ENCODE data around the gene ZFHX3.
"Not testable (repeated sequence)": the region's sequence is repeated elsewhere in the genome, so short reads cannot be mapped to it uniquely, and the experiment has no call there.

ZFHX3 gene, protein sequence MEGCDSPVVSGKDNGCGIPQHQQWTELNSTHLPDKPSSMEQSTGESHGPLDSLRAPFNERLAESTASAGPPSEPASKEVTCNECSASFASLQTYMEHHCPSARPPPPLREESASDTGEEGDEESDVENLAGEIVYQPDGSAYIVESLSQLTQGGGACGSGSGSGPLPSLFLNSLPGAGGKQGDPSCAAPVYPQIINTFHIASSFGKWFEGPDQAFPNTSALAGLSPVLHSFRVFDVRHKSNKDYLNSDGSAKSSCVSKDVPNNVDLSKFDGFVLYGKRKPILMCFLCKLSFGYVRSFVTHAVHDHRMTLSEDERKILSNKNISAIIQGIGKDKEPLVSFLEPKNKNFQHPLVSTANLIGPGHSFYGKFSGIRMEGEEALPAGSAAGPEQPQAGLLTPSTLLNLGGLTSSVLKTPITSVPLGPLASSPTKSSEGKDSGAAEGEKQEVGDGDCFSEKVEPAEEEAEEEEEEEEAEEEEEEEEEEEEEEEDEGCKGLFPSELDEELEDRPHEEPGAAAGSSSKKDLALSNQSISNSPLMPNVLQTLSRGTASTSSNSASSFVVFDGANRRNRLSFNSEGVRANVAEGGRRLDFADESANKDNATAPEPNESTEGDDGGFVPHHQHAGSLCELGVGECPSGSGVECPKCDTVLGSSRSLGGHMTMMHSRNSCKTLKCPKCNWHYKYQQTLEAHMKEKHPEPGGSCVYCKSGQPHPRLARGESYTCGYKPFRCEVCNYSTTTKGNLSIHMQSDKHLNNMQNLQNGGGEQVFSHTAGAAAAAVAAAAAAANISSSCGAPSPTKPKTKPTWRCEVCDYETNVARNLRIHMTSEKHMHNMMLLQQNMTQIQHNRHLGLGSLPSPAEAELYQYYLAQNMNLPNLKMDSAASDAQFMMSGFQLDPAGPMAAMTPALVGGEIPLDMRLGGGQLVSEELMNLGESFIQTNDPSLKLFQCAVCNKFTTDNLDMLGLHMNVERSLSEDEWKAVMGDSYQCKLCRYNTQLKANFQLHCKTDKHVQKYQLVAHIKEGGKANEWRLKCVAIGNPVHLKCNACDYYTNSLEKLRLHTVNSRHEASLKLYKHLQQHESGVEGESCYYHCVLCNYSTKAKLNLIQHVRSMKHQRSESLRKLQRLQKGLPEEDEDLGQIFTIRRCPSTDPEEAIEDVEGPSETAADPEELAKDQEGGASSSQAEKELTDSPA (N-terminal part only)

DNA sequence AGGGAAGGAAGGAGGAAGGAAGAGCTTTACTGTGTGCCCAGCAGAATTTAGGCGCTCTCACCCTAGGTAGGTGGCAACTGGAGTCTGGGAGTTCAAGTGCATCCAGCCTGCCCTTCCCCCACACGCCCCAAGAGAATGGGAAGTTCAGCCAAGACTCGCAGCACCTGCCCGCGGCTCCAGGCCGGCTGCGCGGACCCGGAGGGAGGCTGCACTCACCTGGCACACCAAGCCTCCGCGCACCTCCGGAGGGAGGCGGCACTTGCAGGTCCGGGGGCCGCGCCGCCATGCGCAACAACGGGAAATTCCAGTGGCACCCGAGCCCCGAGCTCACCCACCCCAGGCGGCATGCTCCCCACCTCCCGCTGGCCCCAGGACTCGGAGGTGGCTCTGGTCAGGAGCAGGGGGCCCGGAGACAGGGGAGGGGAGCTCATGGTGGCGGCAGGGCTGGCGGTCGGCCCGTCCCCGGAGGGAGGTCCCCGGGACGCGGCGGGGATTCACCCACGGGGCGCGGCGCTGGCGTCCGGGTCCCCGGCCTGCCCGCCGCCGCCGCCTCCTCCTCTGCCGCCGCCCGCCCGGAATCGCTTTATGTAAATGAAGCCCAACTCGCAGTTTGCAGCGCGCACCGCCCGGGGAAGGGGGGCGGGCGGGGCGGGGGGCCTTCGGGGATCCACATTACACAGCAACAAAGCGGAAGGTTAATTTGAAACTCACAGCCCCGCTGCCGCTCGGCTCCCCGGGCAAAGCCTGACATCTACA is at the start of gene ZFHX3:
Gene ZFHX3 (minus strand): TSS at position 593 of the 756 bp plus-strand sequence. CDS start 87,983 bp downstream, outside the sequence.
- DNase-seq (ENCODE audit: low read depth) = no peak

DNA sequence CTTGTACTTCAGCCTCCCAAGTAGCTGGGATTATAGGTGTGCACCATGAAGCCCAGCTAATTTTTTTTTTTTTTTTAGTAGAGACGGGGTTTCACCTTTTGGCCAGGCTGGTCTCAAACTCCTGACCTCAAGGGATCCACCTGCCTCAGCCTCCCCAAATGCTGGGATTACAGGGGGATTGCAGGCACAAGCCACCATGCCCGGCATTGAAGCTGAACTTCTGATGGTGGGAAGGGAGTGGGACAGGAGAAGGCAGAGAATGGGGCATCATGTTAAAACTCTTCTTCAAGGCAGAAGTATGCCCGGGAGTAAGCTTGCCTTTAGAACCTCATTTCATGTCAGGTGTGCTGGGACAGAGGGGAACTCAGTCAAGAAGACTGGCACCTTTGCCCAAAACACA is 48.6 kb upstream of the ZFHX3 start:
- no peak for DNase-seq (ENCODE audit: low read depth)
- H3K4me3 ChIP-seq (ENCODE audit: low read depth, low read length) = no peak overlapping the region

More for the DNA sequence above, at the start of gene ZFHX3:
- H3K4me3 ChIP-seq (ENCODE audit: low read depth, low read length) = peak within 1 kb of the TSS; percentile 67

DNA sequence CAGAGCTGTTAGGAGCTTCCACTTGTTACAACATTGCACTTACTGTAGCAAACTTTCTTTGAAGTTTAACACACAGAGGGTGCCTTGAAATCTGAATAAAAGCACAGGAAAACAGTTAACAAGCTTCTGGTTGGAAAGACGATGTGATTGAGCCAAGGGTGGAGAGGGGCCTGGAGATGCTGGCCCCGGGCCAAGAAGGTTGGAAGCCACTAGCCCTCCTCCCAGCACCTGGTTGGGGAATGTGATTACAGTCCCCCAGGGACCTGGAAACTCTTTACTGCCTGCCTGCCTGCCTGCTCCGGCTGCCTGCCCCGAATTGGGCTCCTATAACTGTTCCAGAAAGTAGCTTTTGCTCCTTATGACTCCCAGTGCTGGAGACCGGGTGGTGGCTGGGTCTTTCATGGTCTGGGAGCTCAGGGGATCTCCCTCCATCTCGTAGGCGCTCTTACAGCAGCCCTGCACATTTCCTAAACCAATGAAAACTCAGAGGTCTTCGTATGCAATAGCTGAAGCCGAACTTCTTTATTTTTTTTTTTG is 48.0 kb upstream of the ZFHX3 start:
- no peak overlapping the region for H3K4me3 ChIP-seq (ENCODE audit: low read depth, low read length)
- DNase-seq (ENCODE audit: low read depth) = no peak

DNA sequence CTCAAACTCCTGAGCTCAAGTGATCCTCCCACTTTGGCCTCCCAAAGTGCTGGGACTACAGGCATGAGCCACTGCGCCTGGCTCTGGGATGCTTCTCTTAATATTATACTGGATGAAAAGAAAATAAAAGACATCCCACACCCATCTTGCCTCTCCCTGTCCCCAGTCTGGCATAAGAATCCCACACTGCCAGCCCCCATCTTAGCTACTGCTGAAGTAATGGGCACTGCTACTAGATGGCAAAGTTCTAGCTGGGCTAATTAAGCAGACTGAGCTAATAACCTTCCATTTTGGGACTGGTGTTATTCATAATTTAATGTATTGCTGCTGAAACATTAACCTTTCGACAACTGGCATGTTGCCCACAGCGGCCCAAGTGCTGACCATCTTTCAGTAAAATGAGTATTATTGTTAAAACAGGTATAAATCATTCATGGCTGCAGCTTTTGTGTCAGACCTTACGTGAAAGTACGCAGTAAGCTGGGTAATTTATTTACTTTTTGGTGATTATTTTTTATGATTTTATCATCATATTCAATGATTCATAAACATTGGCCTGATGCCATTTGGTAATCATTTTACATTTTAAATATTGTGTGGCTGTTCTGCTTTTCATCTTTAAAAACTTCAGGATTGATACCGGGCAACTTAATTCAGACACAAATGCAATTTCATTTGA is 47.4 kb upstream of the ZFHX3 start:
- no peak for DNase-seq (ENCODE audit: low read depth)
- H3K4me3 ChIP-seq (ENCODE audit: low read depth, low read length) = no peak overlapping the region

DNA sequence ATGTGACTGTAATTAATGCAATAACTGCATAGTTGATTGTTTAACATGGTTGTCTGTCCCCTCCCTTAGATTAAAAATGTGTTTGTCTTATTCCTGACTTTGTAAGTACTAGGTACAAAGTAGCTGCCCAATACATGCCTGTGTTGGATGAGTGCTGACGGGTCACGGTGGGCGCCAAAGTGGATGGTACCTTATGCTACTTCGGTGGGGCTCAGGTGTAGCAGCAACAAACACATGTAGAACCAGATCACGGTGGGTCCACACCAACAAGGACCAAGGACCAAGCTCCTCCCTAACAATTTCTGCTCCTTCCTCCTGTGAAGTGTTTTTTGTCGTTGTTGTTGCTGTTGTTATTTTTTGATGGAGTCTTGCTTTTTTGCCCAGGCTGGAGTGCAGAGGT is 46.4 kb upstream of the ZFHX3 start:
- DNase-seq (ENCODE audit: low read depth) = no peak
- no peak overlapping the region for H3K4me3 ChIP-seq (ENCODE audit: low read depth, low read length)

DNA sequence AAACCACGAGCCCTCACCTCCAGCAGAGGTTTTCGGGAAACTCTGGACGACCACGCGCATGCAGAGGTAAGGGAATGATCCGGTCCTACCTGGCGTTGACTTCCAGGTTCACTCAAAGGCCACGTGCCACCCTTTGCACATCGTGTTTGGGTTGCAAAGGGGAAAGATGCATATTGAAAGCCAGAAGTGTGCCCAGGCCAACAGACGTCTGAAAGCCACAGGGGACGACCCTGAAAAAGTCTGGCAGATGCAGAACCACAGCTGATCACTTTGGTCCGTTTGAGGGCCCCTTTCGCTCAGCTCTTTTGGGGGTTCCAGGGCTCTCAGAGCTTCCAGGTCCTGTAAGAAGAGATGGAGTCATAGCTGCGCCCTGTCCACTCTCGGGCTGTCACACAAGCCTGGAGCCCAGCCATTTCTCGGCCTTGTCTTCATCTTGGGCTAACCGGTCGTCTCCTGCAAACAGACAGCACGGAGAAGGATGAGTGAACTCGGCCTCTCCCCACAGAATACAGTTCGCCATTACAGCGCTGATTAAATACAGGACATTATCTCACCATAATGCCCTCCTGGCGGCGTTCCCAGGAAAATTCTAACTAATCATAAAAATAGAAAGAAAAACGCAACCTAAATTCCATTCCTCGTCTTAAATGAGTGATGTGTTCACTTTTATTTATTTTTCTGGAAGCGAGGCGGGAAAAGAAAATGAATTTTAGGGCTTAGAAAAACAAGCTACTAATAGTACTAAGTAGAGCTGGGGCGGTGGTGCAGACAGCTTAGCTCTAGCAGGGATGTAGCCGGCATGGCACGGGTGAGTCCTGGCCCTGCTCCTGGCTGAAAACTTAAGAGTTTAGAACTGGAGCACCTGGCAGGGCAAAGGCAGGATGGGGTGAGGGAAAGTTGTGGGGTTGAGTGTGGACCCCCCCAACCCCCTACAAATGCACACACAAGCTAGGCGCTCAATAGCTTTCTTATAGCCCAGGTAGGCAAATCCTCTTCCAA is 45.5 kb upstream of the ZFHX3 start:
- DNase-seq (ENCODE audit: low read depth) = no peak
- no peak overlapping the region for H3K4me3 ChIP-seq (ENCODE audit: low read depth, low read length)

DNA sequence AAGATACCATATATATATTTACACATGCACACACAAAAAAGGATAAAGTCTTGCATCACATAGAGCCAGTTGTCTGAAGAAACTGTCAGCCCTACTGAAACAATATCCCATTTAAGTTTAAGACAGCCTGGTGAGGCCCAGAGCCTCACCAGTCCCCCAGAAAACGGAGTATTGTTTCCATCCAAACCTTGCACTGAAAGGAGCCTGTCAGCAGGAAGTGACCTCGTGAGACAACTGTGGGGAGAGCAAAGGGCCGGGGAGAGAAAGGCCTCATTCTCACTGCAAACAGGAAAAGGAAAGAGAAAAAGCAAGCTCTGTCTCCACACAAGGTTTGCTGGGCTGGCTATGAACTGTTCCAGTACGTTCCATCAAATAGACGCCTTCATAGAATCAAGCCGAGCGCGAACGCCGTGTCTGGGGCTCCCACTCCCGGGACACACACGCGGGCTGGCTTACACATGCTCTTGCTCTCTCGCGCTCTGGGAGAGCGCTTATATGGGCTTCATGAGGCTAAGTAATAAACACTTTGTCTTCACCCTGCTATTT is 44.4 kb upstream of the ZFHX3 start:
- DNase-seq (ENCODE audit: low read depth) = no peak

DNA sequence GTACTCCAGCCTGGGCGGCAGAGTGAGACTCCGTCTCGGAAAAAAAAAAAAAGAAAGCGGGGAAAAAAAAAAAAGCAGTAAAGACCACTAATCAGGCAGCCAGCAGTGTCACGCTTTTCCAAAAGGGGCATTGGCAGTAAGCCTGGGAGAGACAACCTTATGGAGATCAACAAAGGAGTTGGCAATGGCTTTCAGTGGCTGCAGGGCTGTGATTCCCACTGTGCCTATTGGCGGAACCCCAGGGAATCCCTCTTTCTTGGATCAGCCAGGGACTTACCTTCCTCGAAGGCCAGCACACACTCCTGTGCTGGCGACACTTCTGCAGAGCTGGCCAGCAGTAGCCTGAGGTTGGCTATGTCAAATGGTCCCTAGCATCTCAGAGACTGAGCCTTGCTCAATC is 43.2 kb upstream of the ZFHX3 start:
- H3K4me3 ChIP-seq (ENCODE audit: low read depth, low read length) = no peak overlapping the region
- DNase-seq (ENCODE audit: low read depth) = no peak

More for the DNA sequence above, 44.4 kb upstream of the ZFHX3 start:
- H3K4me3 ChIP-seq (ENCODE audit: low read depth, low read length) = no peak overlapping the region

DNA sequence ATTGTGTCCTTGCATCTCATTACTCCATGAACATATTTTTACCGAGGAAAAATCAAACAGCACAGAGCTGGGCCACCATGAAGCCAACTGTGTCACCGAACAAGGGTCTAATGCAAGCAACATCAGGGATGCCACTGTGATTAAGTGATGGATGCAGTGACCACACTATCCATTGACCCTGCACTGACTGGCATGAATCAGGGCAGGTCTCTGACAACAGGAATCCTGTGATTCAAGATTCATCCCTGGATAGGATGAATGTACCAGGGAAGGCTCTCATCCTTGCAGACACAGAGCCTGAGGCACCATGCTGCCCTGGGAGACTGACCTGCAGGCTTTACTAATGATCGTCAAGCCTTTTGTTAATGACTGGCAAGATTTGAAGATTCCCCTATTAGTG is 41.5 kb upstream of the ZFHX3 start:
- H3K4me3 ChIP-seq (ENCODE audit: low read depth, low read length) = no peak overlapping the region
- no peak for DNase-seq (ENCODE audit: low read depth)

DNA sequence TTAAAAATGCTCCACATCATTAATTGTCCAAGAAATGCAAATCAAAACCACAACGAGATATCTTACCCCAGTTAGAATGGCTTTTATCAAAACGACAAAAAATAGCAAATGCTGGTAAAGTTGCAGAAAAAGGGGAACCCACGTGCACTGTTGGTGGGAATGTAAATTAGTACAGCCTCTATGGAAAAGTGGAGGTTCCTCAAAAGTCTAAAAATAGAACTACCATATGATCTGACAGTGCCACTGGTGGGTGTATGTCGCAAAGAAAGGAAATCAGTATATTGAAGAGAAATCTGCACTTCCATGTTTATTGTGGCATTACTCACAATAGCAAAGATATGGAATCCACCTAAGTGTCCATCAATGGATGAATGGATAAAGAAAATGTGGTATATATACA is 38.2 kb upstream of the ZFHX3 start:
- DNase-seq (ENCODE audit: low read depth) = no peak
- H3K4me3 ChIP-seq (ENCODE audit: low read depth, low read length) = no peak overlapping the region

DNA sequence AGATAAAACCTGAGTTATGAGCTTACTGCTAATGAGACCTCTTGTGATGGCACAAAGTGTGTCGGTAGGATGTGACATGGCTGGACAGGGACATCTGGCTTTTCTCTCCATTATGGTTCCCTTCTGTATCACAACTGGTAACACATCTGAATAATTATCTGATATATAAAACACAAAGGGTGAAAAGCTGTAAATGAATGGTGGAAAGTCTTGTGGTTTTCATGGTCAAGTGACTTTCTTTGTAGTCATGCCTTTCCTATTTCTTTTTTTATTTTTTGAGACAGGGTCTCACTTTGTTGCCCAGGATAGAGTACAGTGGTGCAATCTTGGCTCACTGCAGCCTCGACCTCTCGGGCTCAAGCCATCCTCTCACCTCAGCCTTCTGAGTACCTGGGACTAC is 35.3 kb upstream of the ZFHX3 start:
- DNase-seq (ENCODE audit: low read depth) = no peak
- H3K4me3 ChIP-seq (ENCODE audit: low read depth, low read length) = no peak overlapping the region

DNA sequence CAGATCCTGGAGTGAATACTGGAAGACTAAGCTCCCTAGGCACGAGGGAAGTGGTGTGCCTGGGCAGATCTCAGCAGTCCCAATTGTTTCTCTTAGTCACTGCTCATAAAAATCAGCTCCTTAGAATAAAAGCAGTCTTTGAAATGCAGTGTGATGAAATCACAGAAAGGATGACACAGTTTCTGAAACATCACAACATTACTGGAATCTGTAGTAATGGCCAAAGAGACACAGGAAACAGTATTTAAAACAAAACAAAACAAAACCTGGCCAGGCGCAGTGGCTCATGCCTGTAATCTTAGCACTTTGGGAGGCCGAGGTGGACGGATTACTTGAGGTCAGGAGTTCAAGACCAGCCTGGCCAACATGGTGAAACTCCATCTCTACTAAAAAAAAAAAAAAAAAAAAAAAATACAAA is 34.7 kb upstream of the ZFHX3 start:
- peak; percentile 93 for DNase-seq (ENCODE audit: low read depth)
- H3K4me3 ChIP-seq (ENCODE audit: low read depth, low read length) = not testable (repeated sequence)

DNA sequence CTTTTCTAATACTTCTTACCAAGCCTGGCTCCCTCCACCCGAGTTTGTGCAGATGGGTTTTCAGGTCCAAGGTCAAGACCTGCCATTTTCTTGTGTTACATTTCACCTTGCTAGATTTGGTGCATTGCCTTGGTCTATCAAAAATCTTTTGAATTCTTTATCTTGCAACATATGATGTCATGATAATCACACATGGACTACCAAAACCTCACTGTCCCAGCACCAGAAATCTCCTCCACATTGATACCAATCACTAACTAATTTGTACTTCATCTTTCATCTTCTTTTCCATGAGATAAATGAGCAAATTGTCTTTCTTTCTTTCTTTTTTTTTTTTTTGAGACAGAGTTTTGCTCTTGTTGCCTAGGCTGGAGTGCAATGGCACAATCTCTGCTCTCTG is 33.0 kb upstream of the ZFHX3 start:
- DNase-seq (ENCODE audit: low read depth) = no peak
- no peak overlapping the region for H3K4me3 ChIP-seq (ENCODE audit: low read depth, low read length)

DNA sequence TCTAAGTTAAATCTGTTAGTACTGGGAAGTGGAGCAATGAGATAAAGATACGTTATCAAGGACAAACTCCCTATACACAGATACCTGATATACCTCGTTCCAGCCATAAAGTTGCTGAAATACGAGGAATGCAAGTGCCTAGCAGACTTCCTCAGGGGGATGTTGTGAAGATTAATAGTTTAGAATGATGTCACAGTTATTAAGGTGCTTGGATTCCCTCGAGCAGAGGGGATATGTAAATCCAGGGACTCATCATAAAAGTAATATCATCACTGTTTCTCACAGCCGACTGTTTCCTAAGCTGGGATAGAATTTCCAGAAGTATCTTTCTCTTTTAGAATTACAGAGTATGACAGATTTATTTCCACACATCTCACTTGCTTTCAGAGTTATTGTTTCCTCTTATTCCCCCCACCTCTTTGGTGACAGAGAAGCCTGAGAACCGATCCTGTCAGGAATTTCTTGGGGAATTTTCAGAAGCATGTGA is 28.4 kb upstream of the ZFHX3 start:
- no peak for DNase-seq (ENCODE audit: low read depth)
- H3K4me3 ChIP-seq (ENCODE audit: low read depth, low read length) = no peak overlapping the region

DNA sequence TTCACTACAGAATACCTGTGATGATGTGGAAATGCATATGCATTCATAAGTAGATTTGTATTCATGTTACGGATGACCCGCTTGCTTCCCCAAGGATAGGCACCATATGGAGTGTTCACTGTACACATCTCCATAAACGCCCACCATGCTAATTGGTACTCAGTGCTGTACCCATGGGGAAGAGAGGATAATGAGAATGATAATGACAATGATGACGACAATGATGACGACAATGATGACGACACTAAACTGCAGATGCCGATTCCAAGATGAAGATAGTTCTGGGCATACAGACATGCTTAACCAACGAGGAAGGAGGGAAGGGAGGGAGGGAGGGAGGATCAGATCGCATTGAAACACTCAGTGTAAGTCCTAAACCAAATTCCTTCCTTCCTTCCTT is 26.5 kb upstream of the ZFHX3 start:
- no peak for DNase-seq (ENCODE audit: low read depth)
- H3K4me3 ChIP-seq (ENCODE audit: low read depth, low read length) = no peak overlapping the region

DNA sequence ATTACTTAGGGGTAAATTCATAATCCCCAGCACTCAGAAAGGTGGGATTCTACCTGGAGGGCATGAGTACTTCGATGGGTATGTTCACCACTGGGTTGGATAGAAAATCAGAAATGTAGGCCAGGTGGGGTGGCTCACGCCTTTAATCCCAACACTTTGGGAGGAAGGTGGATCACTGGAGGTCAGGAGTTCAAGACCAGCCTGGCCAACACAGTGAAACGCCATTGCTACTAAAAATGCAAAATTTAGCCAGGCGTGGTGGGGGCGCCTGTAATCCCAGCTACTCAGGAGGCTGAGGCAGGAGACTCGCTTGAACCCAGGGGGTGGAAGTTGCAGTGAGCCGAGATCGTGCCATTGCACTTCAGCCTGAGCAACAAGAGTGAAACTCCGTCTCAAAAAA is 24.1 kb upstream of the ZFHX3 start:
- not testable (repeated sequence) for H3K4me3 ChIP-seq (ENCODE audit: low read depth, low read length); DNase-seq (ENCODE audit: low read depth)

All from skeletal muscle cell (primary cell).